Putamen (tissue), 1 donor: Measurements from ENCODE around the gene SALL3.

ENCODE experiments used
- DNase-seq: peaks from one replicate; pipeline ENCODE4 v3.0.0-alpha.2; 2016; ENCODE audit warnings: low spot score

SALL3 gene

GRCh38 chr18:79006106-79006795 is 26.6 kb downstream of the SALL3 start:
- no peak for DNase-seq

- no peak for DNase-seq
Observed at GRCh38 chr18:79007440-79007839, 27.8 kb downstream of the SALL3 start.

DNA sequence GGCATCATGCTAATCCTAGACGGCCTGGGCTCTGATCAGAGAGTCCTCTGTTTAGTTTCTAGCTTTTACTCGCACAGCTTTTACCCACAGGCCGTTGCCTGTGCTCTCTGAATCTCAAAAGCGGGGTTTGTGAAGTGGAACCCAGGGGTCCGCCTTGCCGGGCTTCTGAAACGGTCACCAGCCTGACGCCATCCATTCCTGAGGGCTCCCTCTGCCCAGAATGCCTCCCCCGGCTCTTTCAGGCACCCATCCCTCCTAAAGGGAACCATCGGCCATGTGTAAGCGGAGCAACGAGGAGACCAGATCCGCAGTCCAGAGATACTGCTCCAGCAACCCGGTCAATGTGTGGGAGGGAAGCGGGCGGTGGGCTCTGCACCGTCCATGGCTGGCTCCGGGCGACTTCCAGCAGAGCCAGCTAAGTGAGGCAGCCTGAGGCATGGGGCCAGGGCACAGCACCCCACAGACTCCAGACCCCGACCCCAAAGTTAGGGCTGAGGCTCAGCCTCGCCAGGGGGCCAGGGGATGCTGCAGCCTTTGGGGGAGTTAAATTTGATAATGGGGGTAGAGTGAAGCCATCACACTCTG is 28.8 kb downstream of the SALL3 start:
- DNase-seq: no peak

DNA sequence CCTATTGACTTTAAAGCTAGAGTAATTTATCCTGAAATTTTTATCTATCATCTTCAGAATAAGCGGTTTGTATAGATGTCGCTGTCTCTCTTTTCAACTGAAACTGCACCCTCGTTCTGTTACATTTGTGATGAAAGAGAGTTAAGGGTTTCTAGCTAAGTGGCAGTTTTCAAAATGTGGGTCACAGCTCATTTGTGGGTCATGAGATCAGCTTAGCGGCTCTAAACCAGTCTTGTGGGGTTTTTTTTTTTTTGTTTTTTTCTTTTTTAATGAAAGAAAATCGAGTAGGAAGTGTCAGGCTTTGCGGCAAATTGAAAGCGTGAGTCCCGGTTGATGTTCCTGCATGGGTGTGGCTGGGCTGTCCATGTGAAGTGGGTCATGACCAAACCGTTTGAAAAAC is 31.2 kb downstream of the SALL3 start:
- DNase-seq: no peak

DNA sequence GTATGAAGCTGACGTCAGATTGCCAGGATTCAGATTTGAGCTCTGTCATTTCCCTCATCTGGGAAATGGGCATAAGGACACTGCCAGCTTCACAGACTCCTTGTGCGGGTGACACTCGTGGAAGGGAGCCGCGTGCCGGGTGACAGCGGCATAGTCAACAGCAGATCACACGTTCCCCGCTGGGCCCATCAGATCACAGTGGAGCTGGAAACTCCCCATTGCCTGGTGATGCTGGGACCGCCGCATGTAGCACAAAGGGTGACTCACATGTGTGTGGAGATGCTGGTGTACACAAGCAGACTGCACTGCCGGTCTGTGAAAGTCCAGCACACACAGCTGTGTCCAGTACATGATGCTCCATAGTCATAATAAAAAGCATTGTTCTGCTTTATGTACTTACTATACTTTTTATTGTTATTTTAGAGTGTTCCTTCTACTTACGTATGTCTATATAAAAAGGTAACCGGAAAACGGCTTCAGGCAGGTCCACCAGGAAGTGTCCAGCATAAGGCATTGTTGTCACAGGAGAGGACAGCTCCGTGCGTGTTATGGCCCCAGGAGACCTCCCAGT is 31.8 kb downstream of the SALL3 start:
- no peak for DNase-seq

DNA sequence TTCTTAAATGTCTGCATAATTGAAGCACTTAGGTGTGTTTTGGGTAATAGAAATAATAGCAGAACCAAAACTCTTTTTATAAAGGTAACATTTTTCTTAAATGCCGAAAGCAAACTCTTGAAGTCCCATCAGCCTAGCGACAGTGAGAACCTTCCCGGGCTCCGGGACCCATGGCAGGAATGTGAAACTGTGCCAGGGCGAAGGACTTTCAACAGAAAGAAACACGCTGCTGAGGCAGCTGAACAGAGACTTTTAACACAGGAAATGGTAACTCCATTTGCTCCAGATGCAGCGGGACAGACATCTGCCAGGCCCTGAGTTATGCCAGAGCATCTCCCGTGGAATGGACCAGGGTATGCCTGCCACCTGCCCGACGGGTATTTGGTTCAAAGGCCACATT is 34.3 kb downstream of the SALL3 start:
- DNase-seq: no peak

DNA sequence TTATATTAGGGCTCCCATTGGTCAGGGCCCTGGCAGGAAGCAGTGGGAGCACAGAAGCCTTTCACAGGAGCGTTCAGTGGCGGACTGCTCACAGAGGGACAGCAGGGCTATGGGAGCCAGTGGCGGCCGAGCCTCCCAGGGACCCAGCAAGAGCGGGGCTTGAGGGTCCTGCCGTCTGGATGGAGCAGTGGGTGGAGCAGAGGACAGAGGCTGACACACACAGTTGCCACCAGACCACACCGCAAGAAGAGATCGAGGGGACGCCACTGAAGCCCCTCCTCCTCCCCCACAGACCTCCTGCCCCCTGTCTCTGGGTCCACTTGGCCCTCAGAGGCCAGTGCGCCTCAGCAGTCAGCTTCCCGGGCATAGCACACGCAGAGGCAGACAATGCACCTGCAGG is 39.3 kb downstream of the SALL3 start:
- no peak for DNase-seq

GRCh38 chr18:79019881-79020280 is 40.3 kb downstream of the SALL3 start:
- DNase-seq: no peak

DNA sequence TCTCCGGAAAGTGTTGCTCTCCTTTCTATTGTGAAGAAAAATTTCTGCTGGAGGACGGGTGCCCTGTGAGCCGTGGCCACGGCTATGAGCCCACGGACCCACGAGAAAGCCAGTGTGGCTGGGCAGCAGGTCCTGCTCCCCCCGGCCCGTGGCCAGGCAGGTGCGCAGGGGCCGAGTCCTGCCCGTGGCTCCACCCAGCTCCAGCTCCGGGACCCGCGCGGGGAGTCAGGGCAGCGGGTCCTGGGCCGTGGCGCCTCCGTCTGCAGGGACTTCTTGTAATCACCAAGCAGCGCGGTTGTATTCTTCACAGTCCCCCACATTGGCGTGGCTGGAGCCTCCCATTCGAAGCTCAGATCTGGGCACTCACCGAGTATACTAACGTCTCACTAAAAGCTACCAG is 43.0 kb downstream of the SALL3 start:
- DNase-seq: no peak

- DNase-seq: no peak
Observed at GRCh38 chr18:79026491-79026890, 46.9 kb downstream of the SALL3 start.

DNA sequence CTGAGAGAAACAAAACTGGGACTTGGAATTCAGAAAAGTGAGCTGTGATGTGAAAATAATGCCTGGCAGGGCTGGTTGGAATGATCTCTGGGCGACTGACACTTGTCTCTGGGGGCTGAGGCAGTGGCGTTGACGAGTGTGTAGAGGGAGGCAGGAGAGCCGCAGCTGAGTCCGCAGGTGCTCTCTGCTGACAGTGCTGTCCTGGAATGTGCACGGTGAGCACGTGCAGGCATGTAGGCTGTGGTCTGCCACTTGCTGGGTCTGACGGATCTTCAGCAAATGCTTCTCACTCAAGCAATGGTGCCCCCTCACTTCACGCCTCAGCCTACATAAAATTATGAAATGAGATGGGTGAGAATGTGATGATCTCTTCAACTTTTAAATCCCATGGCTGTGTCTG is 51.1 kb downstream of the SALL3 start:
- no peak for DNase-seq

DNA sequence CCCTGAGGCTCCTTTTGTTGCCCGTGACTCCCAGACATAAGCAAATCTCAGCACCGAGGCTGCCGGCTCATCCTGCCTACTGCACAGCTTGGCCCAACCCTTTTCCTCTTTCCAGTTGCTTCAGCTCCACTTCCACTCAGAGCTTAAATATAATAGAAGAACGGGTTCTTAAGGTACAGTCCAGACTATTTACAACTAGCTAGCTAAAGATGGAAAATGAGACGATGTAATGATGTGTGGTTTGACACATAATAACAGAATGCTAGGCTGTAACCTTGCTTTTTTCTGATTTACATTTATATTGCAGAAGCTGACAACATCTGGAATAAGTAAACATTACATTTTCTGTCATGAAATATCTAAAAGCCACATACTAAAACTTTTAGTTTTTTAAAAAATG is 62.7 kb downstream of the SALL3 start:
- no peak for DNase-seq

DNA sequence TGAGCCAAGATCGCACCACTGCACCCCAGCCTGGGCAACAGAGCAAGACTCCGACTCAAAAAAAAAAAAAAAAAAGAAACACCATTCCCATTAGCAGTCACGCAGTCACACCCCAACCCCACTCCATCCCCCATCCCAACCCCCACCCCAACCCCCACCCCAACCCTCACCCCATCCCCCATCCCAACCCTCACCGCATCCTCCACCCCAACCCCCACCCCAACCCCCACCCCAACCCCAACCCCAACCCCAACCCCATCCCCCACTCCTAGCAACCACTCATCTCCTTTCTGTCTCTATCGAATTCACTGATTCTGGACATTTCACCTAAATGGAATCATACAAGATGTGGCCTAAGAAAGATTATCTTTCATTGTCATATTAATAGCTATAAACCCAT is 63.7 kb downstream of the SALL3 start:
- DNase-seq: no peak

DNA sequence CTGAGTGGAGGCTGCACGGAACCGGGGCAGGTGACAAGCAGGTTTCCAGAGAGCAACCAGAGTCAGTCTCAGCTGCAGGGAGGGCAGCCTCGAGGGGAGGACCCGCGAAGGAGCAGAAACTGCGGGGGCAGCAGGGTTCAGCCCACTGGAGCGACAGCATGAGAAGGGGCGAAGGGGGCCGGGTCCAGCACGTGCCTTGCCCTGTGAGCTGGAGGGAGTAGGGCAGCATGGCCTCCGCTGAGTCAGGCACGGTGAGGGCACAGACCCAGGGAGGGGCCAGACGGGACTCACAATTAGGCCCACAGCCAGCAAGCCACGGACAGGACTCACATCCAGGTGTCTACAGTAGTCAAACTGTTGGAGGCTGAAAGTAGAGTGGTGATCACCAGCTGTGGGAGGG is 66.9 kb downstream of the SALL3 start:
- DNase-seq: no peak

- DNase-seq: no peak
Observed at GRCh38 chr18:79047556-79048244, 68.1 kb downstream of the SALL3 start.

DNA sequence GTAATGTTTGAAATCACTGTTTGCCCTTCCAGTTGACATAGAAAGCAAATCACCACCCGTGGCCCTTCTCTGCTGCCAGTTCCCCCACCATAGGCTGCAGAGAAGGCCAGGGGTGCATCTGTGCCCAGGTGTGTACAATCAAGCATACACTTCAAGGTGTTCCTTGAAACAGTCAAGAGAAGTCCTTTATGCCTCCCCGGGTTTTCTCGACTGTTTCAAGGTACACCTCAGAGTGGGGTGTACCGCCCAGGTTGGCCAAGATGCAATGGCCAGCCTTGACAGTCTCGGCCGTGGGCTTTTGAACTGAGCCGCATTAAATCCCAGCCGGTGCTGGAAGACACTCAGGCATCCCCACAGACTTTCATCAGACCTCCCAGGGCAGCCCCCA is 68.6 kb downstream of the SALL3 start:
- DNase-seq: no peak

DNA sequence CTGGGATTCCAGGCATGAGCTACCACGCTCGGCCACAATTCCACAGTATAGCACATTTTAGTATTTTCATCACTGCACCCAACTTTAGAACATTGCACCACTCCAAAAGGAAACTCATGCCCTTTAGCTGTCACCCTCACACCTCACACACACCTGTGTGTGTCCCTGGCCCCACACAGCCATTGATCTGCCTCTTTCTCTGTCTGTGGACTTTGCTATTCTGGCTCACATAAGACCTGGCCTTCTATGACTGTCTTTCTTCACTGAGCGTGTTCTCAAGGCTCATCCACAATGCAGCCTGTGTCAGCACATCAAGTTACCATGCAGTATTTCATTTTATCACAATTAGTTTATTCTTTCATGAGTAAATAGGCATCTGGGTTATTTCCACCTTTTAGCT is 69.9 kb downstream of the SALL3 start:
- no peak for DNase-seq
